Measurements from ENCODE around the gene PSMG1.

- no peak for TF ChIP-seq POLR2A (IDR thresholded peaks at IDR 0.05)
- TF ChIP-seq CTCF (IDR thresholded peaks at IDR 0.05): no peak
Measured at GRCh38 chr21:39182016-39182415, 1.2 kb downstream of the PSMG1 start.
